ENCODE data around the gene UPF3A.
"Not testable (repeated sequence)": the region's sequence is repeated elsewhere in the genome, so short reads cannot be mapped to it uniquely, and the experiment has no call there.

UPF3A gene

GRCh38 chr13:114281351-114282040, at the start of gene UPF3A:
Gene UPF3A, plus strand, starts transcription at chr13:114281601. Its CDS starts 39 bp downstream, at chr13:114281640.
- DNase-seq = peak; percentile 95

GRCh38 chr13:114231886-114232285, 49.5 kb upstream of the UPF3A start:
- no peak for DNase-seq

GRCh38 chr13:114234266-114234644, 47.1 kb upstream of the UPF3A start:
- no peak for DNase-seq

GRCh38 chr13:114234645-114235421, 46.6 kb upstream of the UPF3A start, which contains the start of gene CDC16:
Gene CDC16, plus strand, starts transcription at chr13:114234897. Its CDS starts 188 bp downstream, at chr13:114235085.
- DNase-seq = peak; percentile 98

GRCh38 chr13:114235697-114236096, 45.7 kb upstream of the UPF3A start:
- no peak for DNase-seq

GRCh38 chr13:114236227-114236626, 45.2 kb upstream of the UPF3A start:
- no peak for DNase-seq

GRCh38 chr13:114237415-114238112, 43.8 kb upstream of the UPF3A start:
- DNase-seq = no peak

- no peak for DNase-seq
These were observed 39.5 kb upstream of the UPF3A start for GRCh38 chr13:114241918-114242317.

GRCh38 chr13:114243971-114244370, 37.4 kb upstream of the UPF3A start:
- no peak for DNase-seq

- DNase-seq = no peak
These were observed 36.8 kb upstream of the UPF3A start for GRCh38 chr13:114244637-114245036.

- no peak for DNase-seq
These were observed 33.4 kb upstream of the UPF3A start for GRCh38 chr13:114248011-114248410.

- DNase-seq = peak; percentile 93
These were observed 32.3 kb upstream of the UPF3A start for GRCh38 chr13:114249077-114249476.

- DNase-seq = not testable (repeated sequence)
These were observed 29.6 kb upstream of the UPF3A start for GRCh38 chr13:114251639-114252440.

GRCh38 chr13:114256547-114256946, 24.9 kb upstream of the UPF3A start:
- DNase-seq = no peak

GRCh38 chr13:114257014-114257413, 24.4 kb upstream of the UPF3A start:
- no peak for DNase-seq

- DNase-seq = peak; percentile 55
These were observed 22.8 kb upstream of the UPF3A start for GRCh38 chr13:114258589-114258988.

- DNase-seq = peak; percentile 17
These were observed 22.0 kb upstream of the UPF3A start for GRCh38 chr13:114259374-114259773.

GRCh38 chr13:114259974-114260373, 21.4 kb upstream of the UPF3A start:
- DNase-seq = peak; percentile 93

- DNase-seq = no peak
These were observed 20.6 kb upstream of the UPF3A start for GRCh38 chr13:114260814-114261213.

GRCh38 chr13:114261328-114261965, 20.0 kb upstream of the UPF3A start:
- peak; percentile 5 for DNase-seq

GRCh38 chr13:114263578-114263977, 17.8 kb upstream of the UPF3A start:
- DNase-seq = no peak

GRCh38 chr13:114264313-114264712, 17.1 kb upstream of the UPF3A start:
- DNase-seq = not testable (repeated sequence)

All from NCI-H146 (cell line).